Measurements from ENCODE around the gene MACROD1.

- TF ChIP-seq POLR2A (IDR thresholded peaks at IDR 0.05; ENCODE audit: low read length) (no peak), GATA1 (IDR thresholded peaks at IDR 0.05; ENCODE audit: low read depth, low read length) (no peak)
Measured at GRCh38 chr11:64065712-64066111, 100.2 kb downstream of the MACROD1 start.

Measured in erythroblast (primary cell).